Measurements from ENCODE around the gene ANKRD18B.
"Not testable (repeated sequence)": the region's sequence is repeated elsewhere in the genome, so short reads cannot be mapped to it uniquely, and the experiment has no call there.

The ANKRD18B gene

DNA sequence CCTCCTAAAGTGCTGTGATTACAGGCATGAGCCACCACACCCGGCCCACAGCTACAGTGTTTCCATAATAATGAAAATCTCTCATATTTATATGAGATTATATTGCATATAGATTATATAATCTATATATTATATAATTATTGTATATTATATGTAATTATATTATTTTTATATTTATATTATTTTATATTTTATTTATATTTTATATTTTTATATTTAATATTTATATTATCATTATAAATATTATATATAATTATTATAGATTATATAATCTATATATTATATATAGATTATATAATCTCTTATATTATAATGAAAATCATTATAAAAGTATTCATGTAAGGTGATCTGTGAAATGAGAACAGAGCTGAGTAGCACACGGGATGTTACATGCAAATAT is 11.5 kb downstream of the ANKRD18B start:
- no peak for DNase-seq

DNA sequence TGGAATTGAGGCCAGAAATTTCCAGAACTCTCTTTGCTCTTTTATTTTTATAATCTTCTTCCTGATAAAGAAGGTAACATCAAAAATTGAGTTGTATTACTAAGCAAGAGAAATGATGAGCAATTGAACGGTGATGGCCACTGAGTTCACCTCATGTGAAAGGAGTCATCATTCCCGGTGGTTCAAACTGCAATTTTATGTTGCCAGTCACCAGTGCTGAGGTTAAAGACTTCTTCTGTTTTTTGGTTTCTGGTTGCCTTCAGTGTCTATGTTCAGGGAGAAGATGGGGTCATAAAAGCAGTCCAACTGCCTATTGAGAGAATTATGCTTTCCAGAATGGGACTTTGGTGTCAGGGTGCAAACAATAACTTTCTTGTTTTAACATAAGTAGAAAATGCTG is 19.4 kb downstream of the ANKRD18B start:
- DNase-seq, result not testable (repeated sequence)

DNA sequence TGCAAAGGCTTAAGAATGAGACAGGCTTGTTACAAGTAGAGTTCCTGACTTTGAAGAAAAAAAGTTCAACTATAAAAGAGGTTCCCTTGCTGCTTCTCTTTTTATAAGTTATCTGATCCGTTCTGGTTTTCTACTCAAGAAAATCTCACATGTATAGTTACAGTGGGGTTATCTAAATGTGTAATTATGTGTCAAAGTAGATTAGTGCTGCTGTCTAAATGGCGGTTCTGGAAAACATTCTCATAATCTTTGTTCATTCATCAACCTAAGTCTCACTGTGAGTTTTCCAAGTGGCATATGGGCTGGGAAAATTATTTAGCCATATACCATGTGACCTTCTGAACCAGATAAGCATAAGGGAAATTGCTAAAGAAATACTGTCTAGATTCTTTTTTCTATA is 21.7 kb downstream of the ANKRD18B start:
- DNase-seq, result not testable (repeated sequence)

DNA sequence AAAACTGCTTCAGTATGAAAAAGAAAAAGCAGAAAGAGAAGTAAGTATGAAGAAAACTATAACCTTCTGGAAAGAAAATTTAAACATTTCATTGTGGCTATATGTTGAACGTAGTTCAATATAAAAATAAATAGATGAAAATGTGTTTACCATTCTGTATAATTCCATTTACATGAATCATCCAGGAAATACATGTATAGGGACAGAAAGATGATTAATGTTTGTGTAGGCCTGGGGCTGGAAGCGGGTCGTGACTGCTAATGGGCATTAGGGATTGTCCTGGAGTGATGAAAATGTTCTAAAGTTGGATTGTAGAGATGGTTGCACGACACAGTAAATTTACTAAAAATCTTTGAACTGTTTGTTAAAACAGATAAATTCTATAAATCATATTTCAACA is 24.8 kb downstream of the ANKRD18B start:
- not testable (repeated sequence) for DNase-seq

DNA sequence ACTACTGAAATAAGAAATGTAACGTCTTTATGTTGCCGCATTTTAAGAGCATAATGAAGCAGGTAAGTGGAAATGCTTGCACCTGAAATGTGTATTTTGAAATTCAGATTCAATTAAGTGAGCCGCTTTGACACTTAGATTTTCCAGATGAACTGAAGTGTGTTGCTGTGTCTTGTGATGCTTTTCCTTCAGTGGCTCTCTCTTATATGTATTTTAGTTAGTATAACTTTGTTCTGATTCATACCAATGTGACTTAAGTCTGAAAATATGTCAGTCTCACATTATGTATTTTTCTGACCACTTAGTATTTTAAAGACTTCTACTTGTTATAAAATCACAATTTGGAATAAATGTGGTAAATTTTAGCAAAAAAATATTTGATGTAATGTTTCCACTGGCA is 25.4 kb downstream of the ANKRD18B start:
- DNase-seq, result not testable (repeated sequence)

DNA sequence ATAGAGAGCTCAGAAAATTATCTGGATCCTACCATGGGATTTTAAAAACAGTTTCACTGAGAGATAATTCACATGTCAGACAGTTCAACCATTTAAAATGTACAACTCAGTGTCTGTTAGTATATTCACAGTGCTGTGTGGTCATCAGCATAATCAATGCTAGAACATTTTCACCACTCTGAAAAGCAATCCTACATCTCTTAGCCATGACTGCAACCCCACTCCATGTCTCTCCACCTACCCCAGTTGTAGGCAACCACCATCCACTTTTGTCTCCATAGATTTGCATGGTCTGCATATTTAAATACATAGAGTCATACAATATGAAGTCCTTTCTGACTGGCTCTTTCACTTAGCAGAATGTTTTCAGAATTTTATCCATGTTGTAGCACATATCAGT is 27.1 kb downstream of the ANKRD18B start:
- DNase-seq, result not testable (repeated sequence)

DNA sequence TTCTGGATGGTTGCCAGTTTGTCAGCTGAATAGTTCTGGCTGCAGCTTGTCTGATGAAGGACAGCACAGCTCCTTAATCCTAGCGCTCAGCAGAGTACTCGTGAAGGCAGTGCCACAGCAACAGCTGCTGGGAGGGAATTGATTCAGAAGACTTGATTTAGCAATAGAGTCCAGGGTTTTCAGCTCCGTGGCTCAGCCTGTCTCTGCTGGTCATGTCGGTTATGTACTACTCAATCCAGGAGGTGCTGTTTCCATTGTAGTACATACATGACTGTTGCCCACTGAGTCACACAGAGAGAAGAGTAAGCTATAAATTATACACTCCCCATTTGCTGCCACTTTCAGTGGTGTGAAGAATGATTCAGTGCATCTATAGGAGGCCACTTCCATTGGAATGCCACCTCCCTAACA is 28.3 kb downstream of the ANKRD18B start:
- not testable (repeated sequence) for DNase-seq

DNA sequence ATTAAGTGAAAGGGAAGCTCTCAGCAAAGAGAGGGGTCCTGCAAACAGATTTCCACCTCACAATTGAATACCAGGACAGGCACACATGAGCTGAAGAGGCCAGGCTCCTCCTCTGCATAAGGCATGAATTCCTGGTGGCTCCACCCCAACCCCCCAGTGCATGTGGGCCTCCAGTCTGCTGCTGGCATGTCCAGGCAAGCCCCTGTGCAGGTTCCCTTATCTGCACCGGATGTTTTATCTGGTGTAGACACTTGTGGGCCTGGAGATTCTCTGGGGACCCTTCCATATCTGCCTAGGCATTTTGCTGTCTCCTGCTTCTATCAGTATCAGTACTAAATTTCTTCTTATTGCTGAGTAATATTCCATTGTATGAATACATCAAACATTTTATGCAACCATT is 36.2 kb downstream of the ANKRD18B start:
- not testable (repeated sequence) for DNase-seq

DNA sequence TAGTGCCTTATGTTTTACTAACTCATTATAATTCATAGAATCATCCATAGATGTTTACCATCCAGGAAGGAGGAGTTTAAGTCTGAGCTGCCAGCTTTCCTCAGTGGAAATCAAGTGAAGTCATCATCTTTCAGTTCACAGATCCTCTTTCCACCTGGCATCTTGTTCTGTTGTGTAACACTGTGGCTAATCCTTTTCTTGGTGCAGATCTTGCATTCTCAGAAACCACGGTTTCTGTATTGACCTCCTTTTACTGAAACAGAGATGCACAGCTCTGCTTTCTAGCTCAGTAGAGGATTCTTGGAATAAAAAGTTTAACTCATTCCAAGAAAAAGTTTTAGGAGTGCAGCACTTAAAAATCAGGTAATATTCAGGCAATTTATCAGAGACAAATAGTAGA is 38.1 kb downstream of the ANKRD18B start:
- not testable (repeated sequence) for DNase-seq

DNA sequence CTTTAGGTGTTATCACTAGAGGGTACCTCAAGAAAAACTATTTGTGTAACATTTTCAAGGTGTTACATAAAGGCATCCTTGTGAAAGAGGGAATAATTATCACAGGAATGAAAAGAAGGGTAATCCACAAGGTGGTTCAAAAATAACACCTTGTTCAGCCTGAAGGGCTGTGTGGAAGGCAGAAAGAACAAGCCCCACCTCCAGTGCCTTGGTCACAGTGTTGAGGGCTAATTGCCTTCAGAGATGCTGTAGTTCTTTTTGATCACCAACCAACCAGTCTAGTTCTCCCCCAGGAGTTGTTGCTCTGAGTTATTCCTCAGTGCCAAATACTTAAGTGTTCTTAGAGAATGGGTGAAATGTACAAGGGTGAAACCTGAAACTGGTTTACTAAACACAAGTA is 43.7 kb downstream of the ANKRD18B start:
- DNase-seq, result not testable (repeated sequence)

DNA sequence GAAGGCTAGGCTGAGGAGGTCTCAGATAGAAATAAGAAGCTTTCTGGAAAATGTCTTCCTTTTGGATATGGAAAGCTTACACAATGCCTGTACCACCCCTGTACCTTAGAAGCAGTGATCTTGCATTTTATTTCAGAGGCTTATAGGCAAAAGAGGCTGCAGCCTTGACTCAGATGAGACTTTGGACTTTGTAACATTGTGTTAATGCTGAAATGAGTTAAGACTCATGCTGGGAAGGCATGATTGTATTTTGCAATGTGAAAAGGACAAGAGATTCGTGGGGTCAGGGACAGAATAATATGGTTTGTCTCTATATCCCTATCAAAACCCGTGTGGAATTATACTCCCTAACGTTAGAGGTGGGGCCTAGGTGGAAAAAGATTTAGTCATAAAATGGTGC is 53.7 kb downstream of the ANKRD18B start:
- DNase-seq, result not testable (repeated sequence)

DNA sequence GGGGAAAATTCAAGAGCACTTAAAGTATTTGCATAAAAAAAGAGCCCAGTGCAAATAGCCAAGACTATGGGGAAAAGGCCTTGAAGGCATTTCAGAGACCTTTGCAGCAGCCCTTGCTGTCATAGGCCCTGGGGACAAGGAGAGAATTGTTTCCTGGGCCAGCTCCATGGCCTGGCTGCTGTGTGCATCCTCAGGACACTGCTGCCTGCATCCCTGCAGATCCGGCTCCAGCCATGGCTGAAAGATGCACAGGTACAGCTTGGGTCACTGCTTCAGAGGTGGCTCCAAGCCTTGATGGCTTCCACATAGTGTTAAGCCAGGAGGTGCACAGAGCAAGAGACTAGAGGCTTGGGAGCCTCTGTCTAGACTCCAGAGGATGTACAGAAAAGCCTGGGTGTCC is 55.9 kb downstream of the ANKRD18B start:
- DNase-seq, result not testable (repeated sequence)

DNA sequence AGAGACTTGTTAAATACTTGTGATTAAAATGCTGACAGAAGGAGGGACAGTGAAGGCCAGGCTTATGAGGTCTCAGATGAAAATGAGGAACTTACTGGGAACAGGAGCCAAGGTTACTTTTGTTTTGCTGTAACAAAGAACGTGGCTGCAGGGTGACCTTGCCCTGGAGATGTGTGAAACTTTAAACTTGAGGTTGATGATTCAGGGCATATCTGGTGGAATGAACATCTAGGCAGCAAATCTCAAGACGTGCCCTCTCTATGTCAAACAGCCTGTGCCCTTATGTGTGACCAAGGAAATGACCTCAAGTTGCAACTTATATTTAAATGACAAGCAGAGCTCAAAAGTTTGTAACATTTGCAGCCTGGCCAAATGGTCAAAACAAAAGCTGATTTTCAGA is 58.6 kb downstream of the ANKRD18B start:
- DNase-seq, result not testable (repeated sequence)

DNA sequence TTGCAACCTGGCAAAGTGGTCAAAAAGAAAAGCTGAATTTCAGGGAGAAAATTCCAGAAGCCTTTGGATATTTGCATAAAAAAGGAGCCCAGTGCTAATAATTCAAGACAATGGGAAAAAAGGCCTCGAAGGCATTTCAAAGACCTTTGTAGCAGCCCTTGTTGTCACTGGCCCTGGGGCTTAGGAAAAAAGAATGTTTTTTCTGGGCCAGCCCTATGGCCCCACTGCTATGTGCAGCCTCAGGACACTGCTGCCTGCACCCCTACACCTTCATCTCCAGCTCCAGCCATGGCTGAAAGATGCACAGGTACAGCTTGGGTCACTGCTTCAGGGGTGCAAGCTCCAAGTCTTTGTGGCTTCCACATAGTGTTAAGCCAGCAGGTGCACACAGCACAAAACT is 62.1 kb downstream of the ANKRD18B start:
- DNase-seq, result not testable (repeated sequence)

DNA sequence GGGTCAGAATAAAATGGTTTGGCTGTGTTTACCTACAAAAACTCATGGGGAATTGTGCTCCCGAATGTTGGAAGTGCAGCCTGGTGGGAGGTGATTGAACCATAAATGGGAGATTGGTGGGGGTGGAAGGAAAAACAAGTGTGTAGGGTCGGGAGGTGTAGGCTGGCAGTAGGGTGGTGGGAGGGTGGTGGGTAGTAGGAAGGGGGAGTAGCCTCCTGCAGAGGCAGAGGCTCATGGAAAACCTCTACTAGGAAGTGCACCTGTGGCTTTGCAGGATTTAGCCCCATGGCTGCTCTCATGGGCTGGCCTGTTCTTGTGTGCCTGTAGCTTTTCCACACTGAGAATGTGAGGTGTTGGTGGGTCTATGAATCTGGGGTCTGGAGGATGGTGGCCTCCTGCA is 63.7 kb downstream of the ANKRD18B start:
- not testable (repeated sequence) for DNase-seq

DNA sequence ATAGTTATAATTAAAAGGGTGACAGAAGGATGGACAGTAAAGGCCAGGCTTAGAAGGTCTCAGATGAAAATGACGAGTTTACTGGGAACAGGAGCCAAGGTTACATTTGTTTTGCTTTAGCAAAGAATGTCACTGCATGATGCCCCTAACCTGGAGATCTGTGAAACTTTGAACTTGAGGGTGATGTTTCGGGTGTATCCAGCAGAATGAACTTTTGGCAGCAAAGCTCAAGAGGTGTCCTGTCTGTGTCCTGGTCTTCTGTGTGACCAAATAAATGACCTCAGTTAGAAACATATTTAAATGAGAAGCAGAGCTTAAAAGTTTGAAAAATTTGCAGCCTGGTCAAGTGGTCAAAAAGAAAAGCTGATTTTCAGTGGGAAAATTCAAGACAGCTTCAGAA is 64.8 kb downstream of the ANKRD18B start:
- not testable (repeated sequence) for DNase-seq

DNA sequence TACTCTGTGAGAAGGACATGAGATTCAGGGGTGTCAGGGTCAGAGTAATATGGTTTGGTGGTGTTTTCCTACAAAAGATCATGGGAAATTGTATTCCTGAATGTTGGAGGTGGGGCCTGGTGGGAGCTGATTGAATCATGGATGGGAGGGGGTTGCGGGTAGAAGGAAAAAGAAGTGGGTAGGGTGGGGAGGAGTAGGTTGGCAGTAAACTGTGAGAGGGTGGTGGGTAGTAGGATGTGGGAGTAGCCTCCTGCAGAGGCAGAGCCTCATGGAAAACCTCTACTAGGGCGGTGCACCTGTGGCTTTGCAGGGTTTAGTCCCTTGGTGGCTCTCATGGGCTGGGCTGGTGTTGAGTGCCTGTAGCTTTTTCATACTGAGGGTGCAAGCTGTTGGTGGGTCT is 66.8 kb downstream of the ANKRD18B start:
- not testable (repeated sequence) for DNase-seq

DNA sequence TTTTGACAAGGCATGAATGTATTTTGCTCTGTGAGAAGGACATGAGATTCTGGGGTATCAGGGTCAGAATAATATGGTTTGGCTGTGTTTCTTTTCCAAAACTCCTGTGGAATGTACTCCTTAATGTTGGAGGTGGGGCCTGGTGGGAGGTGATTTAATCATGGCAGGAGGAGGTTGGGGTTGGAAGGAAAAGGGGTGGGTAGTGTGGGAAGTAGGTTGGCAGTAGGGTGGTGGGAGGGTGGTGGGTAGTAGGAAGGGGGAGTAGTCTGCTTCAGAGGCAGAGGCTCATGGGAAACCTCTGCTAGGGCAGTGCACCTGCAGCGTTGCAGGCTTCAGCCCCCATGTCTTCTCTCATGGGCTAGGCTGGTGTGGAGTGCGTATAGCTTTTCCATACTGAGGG is 72.9 kb downstream of the ANKRD18B start:
- DNase-seq, result not testable (repeated sequence)

DNA sequence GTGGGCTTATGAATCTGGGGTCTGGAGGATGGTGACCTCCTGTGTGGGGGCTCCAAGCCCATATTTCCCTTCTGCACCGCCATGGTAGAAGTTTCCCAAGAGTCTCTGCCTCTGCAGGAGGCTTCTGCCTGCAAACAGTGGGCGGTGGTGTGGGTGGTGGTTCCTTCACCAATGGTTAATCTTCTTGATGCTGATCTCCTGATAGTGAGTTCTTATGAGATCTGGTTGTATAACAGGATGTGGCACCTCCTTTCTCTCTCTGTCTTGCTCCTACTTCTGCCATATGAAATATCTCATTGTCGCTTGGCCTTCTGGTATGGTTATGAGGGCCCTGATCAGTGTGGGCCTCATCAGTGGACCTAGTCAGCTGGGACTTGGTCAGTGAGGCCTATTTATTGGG is 73.3 kb downstream of the ANKRD18B start:
- not testable (repeated sequence) for DNase-seq

DNA sequence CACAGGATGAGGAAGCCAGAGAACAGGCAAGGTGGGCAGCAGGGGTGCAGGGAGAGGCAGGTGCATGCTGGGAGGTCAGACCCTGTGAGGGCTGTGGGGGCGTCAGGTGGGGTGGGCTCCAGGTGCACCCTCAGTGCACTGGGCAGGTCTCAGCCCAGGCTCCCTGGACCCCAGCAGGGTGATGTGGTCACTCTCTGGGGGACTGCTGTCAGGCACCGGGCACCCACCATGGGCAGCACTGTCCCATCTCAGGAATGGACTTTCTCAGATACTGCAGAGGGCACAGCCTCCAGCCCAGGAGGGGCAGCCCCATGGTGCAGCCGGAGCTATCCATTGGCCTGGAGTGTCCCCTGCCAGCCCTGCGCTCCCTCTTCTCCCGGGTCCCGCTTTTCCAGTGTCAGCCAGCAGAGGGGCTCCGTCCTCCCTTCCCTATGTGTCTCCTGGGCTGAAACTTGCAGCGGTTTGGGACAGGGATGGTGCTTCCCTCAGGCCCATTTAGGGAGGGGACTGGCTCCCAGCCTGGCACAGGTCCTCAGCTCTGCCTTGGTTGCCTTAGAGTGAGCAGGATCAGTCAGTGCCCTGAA is 74.8 kb downstream of the ANKRD18B start:
- DNase-seq, result not testable (repeated sequence)

DNA sequence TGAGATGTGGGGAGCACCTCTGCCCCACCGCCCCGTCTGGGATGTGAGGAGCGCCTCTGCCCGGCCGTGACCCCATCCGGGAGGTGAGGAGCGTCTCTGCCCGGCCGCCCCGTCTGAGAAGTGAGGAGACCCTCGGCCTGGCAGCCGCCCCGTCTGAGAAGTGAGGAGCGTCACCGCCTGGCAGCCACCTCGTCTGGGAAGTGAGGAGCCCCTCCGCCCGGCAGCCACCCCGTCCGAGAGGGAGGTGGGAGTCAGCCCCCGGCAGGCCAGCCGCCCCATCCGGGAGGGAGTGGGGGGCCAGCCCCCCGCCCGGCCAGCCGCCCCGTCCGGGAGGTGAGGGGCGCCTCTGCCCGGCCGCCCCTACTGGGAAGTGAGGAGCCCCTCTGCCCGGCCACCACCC is 76.9 kb downstream of the ANKRD18B start:
- DNase-seq, result not testable (repeated sequence)

DNA sequence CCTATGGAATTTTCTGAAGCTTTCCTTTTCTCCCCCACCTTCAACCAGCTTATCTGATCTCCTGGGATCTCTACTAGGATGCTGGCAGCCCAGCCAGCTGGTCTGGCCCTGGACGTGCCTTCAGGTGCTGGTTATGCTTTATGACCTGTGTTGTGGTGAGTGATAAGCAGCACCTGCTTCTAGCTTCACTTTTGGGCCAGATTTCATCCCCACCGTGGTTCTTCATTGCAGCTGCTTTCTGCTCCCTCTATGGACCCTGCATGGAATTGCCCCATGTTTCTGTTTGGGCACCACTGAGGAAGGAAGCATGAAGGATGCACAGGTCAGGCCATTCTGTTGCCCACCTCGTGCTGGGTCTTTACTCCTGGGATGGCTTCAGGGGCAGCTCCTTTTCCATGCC is 80.2 kb downstream of the ANKRD18B start:
- DNase-seq, result not testable (repeated sequence)

DNA sequence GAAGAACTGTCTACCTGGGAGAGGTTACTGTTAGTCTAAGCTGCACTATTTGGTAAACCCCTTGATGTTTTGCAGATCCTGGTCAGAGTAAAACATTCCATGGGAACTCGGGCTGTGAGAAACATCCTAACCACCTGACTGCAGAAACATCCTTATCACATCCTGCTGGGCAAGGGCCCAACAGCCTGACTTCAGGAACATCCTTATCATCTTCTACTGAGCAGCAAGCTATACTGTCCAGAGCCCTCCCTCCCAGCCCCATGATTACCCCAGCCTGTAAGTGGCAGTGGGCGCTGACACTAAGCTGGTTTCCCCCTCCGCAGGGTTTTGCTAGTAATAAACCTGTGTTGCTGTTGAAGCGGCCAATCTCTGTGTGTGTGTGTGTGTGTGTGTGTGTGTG is 80.9 kb downstream of the ANKRD18B start:
- not testable (repeated sequence) for DNase-seq

DNA sequence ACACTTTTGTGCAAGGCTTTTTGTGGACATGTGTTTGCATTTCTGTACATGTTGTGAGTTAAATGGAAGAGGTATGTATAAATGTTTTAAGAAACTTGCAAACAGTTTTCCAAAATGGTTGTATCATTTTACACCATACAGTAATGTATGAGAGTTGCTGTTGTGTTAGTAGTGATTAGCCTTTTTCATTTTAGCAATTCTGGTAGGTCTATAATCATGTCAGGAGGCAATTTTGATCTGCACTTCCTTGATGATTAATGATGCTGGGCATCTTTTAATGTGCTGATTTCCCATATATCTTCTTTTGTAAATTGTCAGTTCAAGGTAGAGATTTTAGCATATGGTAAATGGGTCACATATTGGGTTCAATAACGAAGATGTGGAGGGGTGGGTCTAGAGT is 87.3 kb downstream of the ANKRD18B start:
- no peak for DNase-seq

DNA sequence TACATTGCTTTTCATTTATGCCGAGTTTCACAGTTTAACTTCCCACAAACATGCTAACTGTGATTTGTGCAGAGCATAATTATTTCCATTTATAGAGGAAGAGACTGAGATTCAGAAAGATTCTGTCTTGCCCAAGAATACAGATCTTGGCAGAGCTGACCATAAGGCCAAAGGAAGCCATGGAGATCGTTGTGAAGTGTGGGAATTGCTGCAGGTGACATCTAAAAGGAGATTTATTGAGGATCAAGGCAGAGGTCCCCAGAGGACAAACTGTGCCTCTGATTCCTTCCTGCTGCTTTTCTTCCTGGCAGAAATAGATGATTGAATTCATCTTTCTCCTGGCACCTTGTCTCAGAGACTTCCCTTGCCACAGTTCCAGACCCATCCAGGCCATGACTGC is 88.4 kb downstream of the ANKRD18B start:
- not testable (repeated sequence) for DNase-seq
